ENCODE data around the gene DNHD1. TPM values are rescaled to one million over a fixed set of nuclear protein-coding genes. Genes with fewer than 3 reads are reported as not detected.

The DNHD1 gene
- total and polyA plus RNA-seq, 2 of the 8 experiments (the other 6 are each of a cell fraction or from before 2014, with no cell fraction given) = 5.0 to 6.8 TPM

DNA sequence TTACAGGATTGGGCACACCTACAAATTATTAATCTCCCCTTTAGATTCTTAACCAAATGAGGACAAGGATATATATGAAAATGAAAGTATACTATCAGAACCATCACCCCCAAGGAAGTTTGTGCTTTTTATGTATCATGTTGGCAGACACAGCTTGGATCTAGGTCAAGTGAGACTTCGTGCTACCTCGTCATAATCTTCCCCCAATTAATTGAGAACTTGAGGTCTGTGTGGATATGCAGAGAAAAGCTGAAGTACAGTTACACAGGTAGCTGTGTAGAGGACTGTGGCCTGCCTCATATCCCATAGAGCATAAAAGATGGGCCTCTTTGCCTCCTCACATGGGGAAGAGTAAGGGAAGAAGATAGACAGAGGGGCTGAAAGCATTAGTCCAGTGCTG, 45.6 kb downstream of the DNHD1 start:
- 84% methylated on average over 2 of the region's 2 CpGs; no CpG with 5 or more reads in 1 of the 2 experiments for WGBS, 2 experiments (ENCODE audit: extremely low coverage in 1 of 2, insufficient coverage in 1 of 2, insufficient read length in 1 of 2, insufficient replicate concordance in 2 of 2, low coverage in 1 of 2, low lambda C conversion rate in 2 of 2, missing lambda C conversion rate in 1 of 2)
- no peak for TF ChIP-seq ZNF274 (IDR thresholded peaks at IDR 0.05; ENCODE audit: borderline replicate concordance, extremely low read depth, low read length)
- TF ChIP-seq CREB1 (IDR thresholded peaks at IDR 0.05) = no peak
- no peak for TF ChIP-seq TAF1 (IDR thresholded peaks at IDR 0.05; ENCODE audit: low read depth, low read length)
- no peak for TF ChIP-seq RAD21 (IDR thresholded peaks at IDR 0.05 in 1 of 2, conservative IDR thresholded peaks at IDR 0.05 in 1 of 2; ENCODE audit: low read depth in 2 of 2, low read length in 2 of 2)
- no peak for TF ChIP-seq SIRT6 (IDR thresholded peaks at IDR 0.05; ENCODE audit: low read length)
- TF ChIP-seq SRF (IDR thresholded peaks at IDR 0.05; ENCODE audit: low read depth, low read length) = no peak
- TF ChIP-seq, protein P1, sequence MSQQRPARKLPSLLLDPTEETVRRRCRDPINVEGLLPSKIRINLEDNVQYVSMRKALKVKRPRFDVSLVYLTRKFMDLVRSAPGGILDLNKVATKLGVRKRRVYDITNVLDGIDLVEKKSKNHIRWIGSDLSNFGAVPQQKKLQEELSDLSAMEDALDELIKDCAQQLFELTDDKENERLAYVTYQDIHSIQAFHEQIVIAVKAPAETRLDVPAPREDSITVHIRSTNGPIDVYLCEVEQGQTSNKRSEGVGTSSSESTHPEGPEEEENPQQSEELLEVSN (IDR thresholded peaks at IDR 0.05) = no peak
- no peak for TF ChIP-seq JUN (IDR thresholded peaks at IDR 0.05; ENCODE audit: low read depth, low read length)
- no peak for TF ChIP-seq KDM5A (IDR thresholded peaks at IDR 0.05; ENCODE audit: low read length)
- TF ChIP-seq, protein P2, sequence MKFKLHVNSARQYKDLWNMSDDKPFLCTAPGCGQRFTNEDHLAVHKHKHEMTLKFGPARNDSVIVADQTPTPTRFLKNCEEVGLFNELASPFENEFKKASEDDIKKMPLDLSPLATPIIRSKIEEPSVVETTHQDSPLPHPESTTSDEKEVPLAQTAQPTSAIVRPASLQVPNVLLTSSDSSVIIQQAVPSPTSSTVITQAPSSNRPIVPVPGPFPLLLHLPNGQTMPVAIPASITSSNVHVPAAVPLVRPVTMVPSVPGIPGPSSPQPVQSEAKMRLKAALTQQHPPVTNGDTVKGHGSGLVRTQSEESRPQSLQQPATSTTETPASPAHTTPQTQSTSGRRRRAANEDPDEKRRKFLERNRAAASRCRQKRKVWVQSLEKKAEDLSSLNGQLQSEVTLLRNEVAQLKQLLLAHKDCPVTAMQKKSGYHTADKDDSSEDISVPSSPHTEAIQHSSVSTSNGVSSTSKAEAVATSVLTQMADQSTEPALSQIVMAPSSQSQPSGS (IDR thresholded peaks at IDR 0.05; ENCODE audit: low read length) = no peak
- TF ChIP-seq SIX5 (IDR thresholded peaks at IDR 0.05; ENCODE audit: low read depth, low read length) = no peak
- no peak for TF ChIP-seq NANOG (IDR thresholded peaks at IDR 0.05; ENCODE audit: insufficient read depth, low read depth, low read length, poor library complexity, severe bottlenecking)

More for the DNA sequence above, 45.6 kb downstream of the DNHD1 start:
- H2BK120ac ChIP-seq (replicated peaks; ENCODE audit: low read depth, low read length) = no peak overlapping the region
- no peak overlapping the region for H3K27ac ChIP-seq (ENCODE audit: low read depth, low read length)
- no peaks in the 10 kb centered on the region for H3K79me1 ChIP-seq (ENCODE audit: low read depth, low read length)
- H2BK12ac ChIP-seq (ENCODE audit: low read depth, low read length) = no peak overlapping the region
- no peaks in the 10 kb centered on the region for H3K79me2 ChIP-seq (ENCODE audit: control insufficient read depth in 1 of 2, insufficient read depth in 2 of 2, low read length in 2 of 2)
- H3K27me3 ChIP-seq (replicated peaks in 1 of 4; ENCODE audit: control insufficient read depth in 3 of 4, extremely low read depth in 1 of 4, insufficient read depth in 3 of 4, low read length in 3 of 4) = no peaks in the 10 kb centered on the region
- no peak overlapping the region for H2BK5ac ChIP-seq (ENCODE audit: low read depth, low read length)
- no peak overlapping the region for H2BK15ac ChIP-seq (ENCODE audit: low read length)
- no peaks in the 10 kb centered on the region for H3K36me3 ChIP-seq (ENCODE audit: control insufficient read depth in 2 of 4, insufficient read depth in 4 of 4, low read length in 3 of 4)
- H3K9me3 ChIP-seq (ENCODE audit: insufficient read depth in 2 of 2, low read depth in 1 of 2, low read length in 1 of 2) = no peaks in the 10 kb centered on the region
- no peaks in the 10 kb centered on the region for H3K23me2 ChIP-seq (ENCODE audit: low read depth, low read length)
- H3K4me3 ChIP-seq (ENCODE audit: extremely low read depth in 1 of 4, insufficient read depth in 2 of 4, low read depth in 3 of 4, low read length in 4 of 4) = no peak overlapping the region
- no peak overlapping the region for H3K4me2 ChIP-seq (ENCODE audit: insufficient read depth in 1 of 2, low read depth in 2 of 2, low read length in 2 of 2)
- no peaks in the 10 kb centered on the region for H4K20me1 ChIP-seq (replicated peaks in 1 of 2; ENCODE audit: control insufficient read depth in 1 of 2, insufficient read depth in 2 of 2, low read length in 2 of 2)
- no peak overlapping the region for H3K18ac ChIP-seq (ENCODE audit: extremely low read depth, low read length)
- FAIRE-seq = no peak
- H3K56ac ChIP-seq (replicated peaks; ENCODE audit: insufficient read length, low read depth, low read length) = no peak overlapping the region
- no peak overlapping the region for H4K5ac ChIP-seq (ENCODE audit: insufficient read length, low read depth, low read length)
- H3K23ac ChIP-seq (ENCODE audit: insufficient read length) = no peak overlapping the region
- DNase-seq (ENCODE audit: low read depth in 1 of 2, low spot score in 2 of 2) = no peak
- no peak overlapping the region for H2AK5ac ChIP-seq (ENCODE audit: low read depth, low read length)
- H4K91ac ChIP-seq (replicated peaks; ENCODE audit: insufficient read length, low read length) = no peak overlapping the region
- H3K4ac ChIP-seq (replicated peaks; ENCODE audit: insufficient read length, low read depth, low read length) = no peak overlapping the region
- no peak overlapping the region for H2BK20ac ChIP-seq (ENCODE audit: low read length)
- H3K4me1 ChIP-seq (replicated peaks in 1 of 4; ENCODE audit: control insufficient read depth in 3 of 4, insufficient read depth in 4 of 4, low read length in 3 of 4) = peaks cover 0 to 7% (median 4%) of the 10 kb centered on the region in 4 experiments; a peak in 3 of 7 replicates
- H3K14ac ChIP-seq (ENCODE audit: insufficient read length) = no peak overlapping the region
- no peak overlapping the region for H4K8ac ChIP-seq (ENCODE audit: extremely low read depth, insufficient read depth, low read length)
- POLR2A ChIA-PET (ENCODE audit: partially characterized antibody) = interaction anchor here (1.4 kb wide), 1 partner anchor 153 kb away, joined by 3 read pairs; no protein-coding TSS in a partner anchor
- no peak overlapping the region for H3K9ac ChIP-seq (replicated peaks in 1 of 4; ENCODE audit: extremely low read depth in 1 of 4, low read depth in 3 of 4, low read length in 3 of 4)
- H2AFZ ChIP-seq (ENCODE audit: low read length) = no peak overlapping the region
- CTCF ChIA-PET (ENCODE audit: partially characterized antibody) = interaction anchor here (0.6 to 10.2 kb wide), 6 partner anchors 13 to 163 kb away, joined by 3 to 64 read pairs (median 4); partner anchors contain the start of gene TAF10

Measured in H1 (cell line).